ENCODE results near the gene NDNF. TPM values are rescaled to one million over a fixed set of nuclear protein-coding genes. Genes with fewer than 3 reads are reported as not detected.

NDNF gene
- total and polyA plus RNA-seq, 2 donors = 2.8 to 3.1 TPM

- no peak overlapping the region for H3K4me3 ChIP-seq (ENCODE audit: low read length in 2 of 2)
- peaks cover 0 to 10% of the 10 kb centered on the region in 2 donors for H3K27me3 ChIP-seq (ENCODE audit: control insufficient read depth in 2 of 2, insufficient read depth in 1 of 2, low read length in 1 of 2)
- no peaks in the 10 kb centered on the region for H3K36me3 ChIP-seq (ENCODE audit: control insufficient read depth in 2 of 2, insufficient read depth in 2 of 2, low read length in 1 of 2)
- no peaks in the 10 kb centered on the region for H3K9me3 ChIP-seq (ENCODE audit: control insufficient read depth in 2 of 2, insufficient read depth in 1 of 2, low read length in 1 of 2)
- no peak for DNase-seq (ENCODE audit: low read depth in 6 of 9, low spot score in 9 of 9)
- WGBS = 9% methylated on average over 5 of the region's 5 CpGs
- H3K4me1 ChIP-seq (ENCODE audit: control insufficient read depth in 2 of 2, insufficient read depth in 2 of 2, low read length in 2 of 2) = no peaks in the 10 kb centered on the region
- no peak overlapping the region for H3K27ac ChIP-seq (ENCODE audit: low read depth in 1 of 2, low read length in 1 of 2)
Measured at GRCh38 chr4:121062521-121062920, 9.8 kb downstream of the NDNF start.

- no peaks in the 10 kb centered on the region for H3K4me1 ChIP-seq (ENCODE audit: control insufficient read depth in 2 of 2, insufficient read depth in 2 of 2, low read length in 2 of 2)
- H3K27ac ChIP-seq (ENCODE audit: low read depth in 1 of 2, low read length in 1 of 2) = no peak overlapping the region
Measured at GRCh38 chr4:121061861-121062260, 10.5 kb downstream of the NDNF start.

GRCh38 chr4:121061215-121061614 is 11.1 kb downstream of the NDNF start:
- Histone ChIP-seq H3K9me3 (ENCODE audit: control insufficient read depth in 2 of 2, insufficient read depth in 1 of 2, low read length in 1 of 2) (no peaks in the 10 kb centered on the region), H3K36me3 (ENCODE audit: control insufficient read depth in 2 of 2, insufficient read depth in 2 of 2, low read length in 1 of 2) (no peaks in the 10 kb centered on the region), H3K27ac (ENCODE audit: low read depth in 1 of 2, low read length in 1 of 2) (no peak overlapping the region), H3K4me1 (ENCODE audit: control insufficient read depth in 2 of 2, insufficient read depth in 2 of 2, low read length in 2 of 2) (no peaks in the 10 kb centered on the region), H3K27me3 (ENCODE audit: control insufficient read depth in 2 of 2, insufficient read depth in 1 of 2, low read length in 1 of 2) (peaks cover under 1 to 17% of the 10 kb centered on the region in 2 donors), H3K4me3 (ENCODE audit: low read length in 2 of 2) (no peak overlapping the region)
- DNase-seq (ENCODE audit: low read depth in 6 of 9, low spot score in 9 of 9) = no peak
- 92% methylated on average over 12 of the region's 12 CpGs for WGBS

More at GRCh38 chr4:121061861-121062260, 10.5 kb downstream of the NDNF start:
- Histone ChIP-seq H3K27me3 (ENCODE audit: control insufficient read depth in 2 of 2, insufficient read depth in 1 of 2, low read length in 1 of 2) (peaks cover 0 to 16% of the 10 kb centered on the region in 2 donors), H3K36me3 (ENCODE audit: control insufficient read depth in 2 of 2, insufficient read depth in 2 of 2, low read length in 1 of 2) (no peaks in the 10 kb centered on the region), H3K4me3 (ENCODE audit: low read length in 2 of 2) (no peak overlapping the region), H3K9me3 (ENCODE audit: control insufficient read depth in 2 of 2, insufficient read depth in 1 of 2, low read length in 1 of 2) (no peaks in the 10 kb centered on the region)
- DNase-seq (ENCODE audit: low read depth in 6 of 9, low spot score in 9 of 9) = no peak
- 96% methylated on average over 3 of the region's 3 CpGs for WGBS

GRCh38 chr4:121057466-121057922 is 14.8 kb downstream of the NDNF start:
- no peak for DNase-seq (ENCODE audit: low read depth in 6 of 9, low spot score in 9 of 9)
- no peaks in the 10 kb centered on the region for H3K9me3 ChIP-seq (ENCODE audit: control insufficient read depth in 2 of 2, insufficient read depth in 1 of 2, low read length in 1 of 2)
- no peak overlapping the region for H3K27ac ChIP-seq (ENCODE audit: low read depth in 1 of 2, low read length in 1 of 2)
- H3K36me3 ChIP-seq (ENCODE audit: control insufficient read depth in 2 of 2, insufficient read depth in 2 of 2, low read length in 1 of 2) = no peaks in the 10 kb centered on the region
- no peak overlapping the region for H3K4me3 ChIP-seq (ENCODE audit: low read length in 2 of 2)
- 31% methylated on average over 9 of the region's 9 CpGs for WGBS
- no peaks in the 10 kb centered on the region for H3K4me1 ChIP-seq (ENCODE audit: control insufficient read depth in 2 of 2, insufficient read depth in 2 of 2, low read length in 2 of 2)
- H3K27me3 ChIP-seq (ENCODE audit: control insufficient read depth in 2 of 2, insufficient read depth in 1 of 2, low read length in 1 of 2) = peaks cover 2 to 19% of the 10 kb centered on the region in 2 donors

GRCh38 chr4:121056066-121056465 is 16.3 kb downstream of the NDNF start:
- no peak overlapping the region for H3K27ac ChIP-seq (ENCODE audit: low read depth in 1 of 2, low read length in 1 of 2)
- WGBS = 92% methylated on average over 3 of the region's 3 CpGs
- H3K27me3 ChIP-seq (ENCODE audit: control insufficient read depth in 2 of 2, insufficient read depth in 1 of 2, low read length in 1 of 2) = peaks cover 2 to 16% of the 10 kb centered on the region in 2 donors
- H3K9me3 ChIP-seq (ENCODE audit: control insufficient read depth in 2 of 2, insufficient read depth in 1 of 2, low read length in 1 of 2) = no peaks in the 10 kb centered on the region
- H3K36me3 ChIP-seq (ENCODE audit: control insufficient read depth in 2 of 2, insufficient read depth in 2 of 2, low read length in 1 of 2) = no peaks in the 10 kb centered on the region
- H3K4me3 ChIP-seq (ENCODE audit: low read length in 2 of 2) = no peak overlapping the region
- no peaks in the 10 kb centered on the region for H3K4me1 ChIP-seq (ENCODE audit: control insufficient read depth in 2 of 2, insufficient read depth in 2 of 2, low read length in 2 of 2)
- no peak for DNase-seq (ENCODE audit: low read depth in 6 of 9, low spot score in 9 of 9)

- Histone ChIP-seq H3K36me3 (ENCODE audit: control insufficient read depth in 2 of 2, insufficient read depth in 2 of 2, low read length in 1 of 2) (no peaks in the 10 kb centered on the region), H3K4me1 (ENCODE audit: control insufficient read depth in 2 of 2, insufficient read depth in 2 of 2, low read length in 2 of 2) (no peaks in the 10 kb centered on the region), H3K4me3 (ENCODE audit: low read length in 2 of 2) (no peak overlapping the region), H3K27ac (ENCODE audit: low read depth in 1 of 2, low read length in 1 of 2) (no peak overlapping the region), H3K27me3 (ENCODE audit: control insufficient read depth in 2 of 2, insufficient read depth in 1 of 2, low read length in 1 of 2) (peaks cover 2 to 16% of the 10 kb centered on the region in 2 donors), H3K9me3 (ENCODE audit: control insufficient read depth in 2 of 2, insufficient read depth in 1 of 2, low read length in 1 of 2) (no peaks in the 10 kb centered on the region)
- DNase-seq (ENCODE audit: low read depth in 6 of 9, low spot score in 9 of 9) = no peak
Measured at GRCh38 chr4:121054373-121054772, 18.0 kb downstream of the NDNF start.

- Histone ChIP-seq H3K4me3 (ENCODE audit: low read length in 2 of 2) (no peak overlapping the region), H3K27me3 (ENCODE audit: control insufficient read depth in 2 of 2, insufficient read depth in 1 of 2, low read length in 1 of 2) (peaks cover 2 to 16% of the 10 kb centered on the region in 2 donors), H3K4me1 (ENCODE audit: control insufficient read depth in 2 of 2, insufficient read depth in 2 of 2, low read length in 2 of 2) (no peaks in the 10 kb centered on the region), H3K27ac (ENCODE audit: low read depth in 1 of 2, low read length in 1 of 2) (no peak overlapping the region), H3K36me3 (ENCODE audit: control insufficient read depth in 2 of 2, insufficient read depth in 2 of 2, low read length in 1 of 2) (no peaks in the 10 kb centered on the region), H3K9me3 (ENCODE audit: control insufficient read depth in 2 of 2, insufficient read depth in 1 of 2, low read length in 1 of 2) (no peaks in the 10 kb centered on the region)
- no peak for DNase-seq (ENCODE audit: low read depth in 6 of 9, low spot score in 9 of 9)
- 96% methylated on average over 3 of the region's 3 CpGs for WGBS
Measured at GRCh38 chr4:121053601-121054143, 18.7 kb downstream of the NDNF start.

- peak in 2 of 9 donors; percentile 13 to 48 for DNase-seq (ENCODE audit: low read depth in 6 of 9, low spot score in 9 of 9)
- Histone ChIP-seq H3K4me1 (ENCODE audit: control insufficient read depth in 2 of 2, insufficient read depth in 2 of 2, low read length in 2 of 2) (no peaks in the 10 kb centered on the region), H3K36me3 (ENCODE audit: control insufficient read depth in 2 of 2, insufficient read depth in 2 of 2, low read length in 1 of 2) (no peaks in the 10 kb centered on the region), H3K9me3 (ENCODE audit: control insufficient read depth in 2 of 2, insufficient read depth in 1 of 2, low read length in 1 of 2) (no peaks in the 10 kb centered on the region), H3K27me3 (ENCODE audit: control insufficient read depth in 2 of 2, insufficient read depth in 1 of 2, low read length in 1 of 2) (peaks cover 0 to 2% of the 10 kb centered on the region in 2 donors), H3K4me3 (ENCODE audit: low read length in 2 of 2) (no peak overlapping the region), H3K27ac (ENCODE audit: low read depth in 1 of 2, low read length in 1 of 2) (no peak overlapping the region)
Measured at GRCh38 chr4:121050300-121050699, 22.0 kb downstream of the NDNF start.

- WGBS = 80% methylated on average over 3 of the region's 3 CpGs
- no peak overlapping the region for H3K4me3 ChIP-seq (ENCODE audit: low read length in 2 of 2)
- DNase-seq (ENCODE audit: low read depth in 6 of 9, low spot score in 9 of 9) = no peak
- no peaks in the 10 kb centered on the region for H3K36me3 ChIP-seq (ENCODE audit: control insufficient read depth in 2 of 2, insufficient read depth in 2 of 2, low read length in 1 of 2)
- H3K27me3 ChIP-seq (ENCODE audit: control insufficient read depth in 2 of 2, insufficient read depth in 1 of 2, low read length in 1 of 2) = no peaks in the 10 kb centered on the region
- no peaks in the 10 kb centered on the region for H3K4me1 ChIP-seq (ENCODE audit: control insufficient read depth in 2 of 2, insufficient read depth in 2 of 2, low read length in 2 of 2)
- H3K9me3 ChIP-seq (ENCODE audit: control insufficient read depth in 2 of 2, insufficient read depth in 1 of 2, low read length in 1 of 2) = no peaks in the 10 kb centered on the region
- no peak overlapping the region for H3K27ac ChIP-seq (ENCODE audit: low read depth in 1 of 2, low read length in 1 of 2)
Measured at GRCh38 chr4:121049072-121049599, 23.2 kb downstream of the NDNF start.
